ENCODE measurements around the gene PHYHD1. TPM values are rescaled to one million over a fixed set of nuclear protein-coding genes. Genes with fewer than 3 reads are reported as not detected.
A peak's percentile ranks its signal among the peaks of the same experiment; 100 is the strongest.

The PHYHD1 gene
- total and polyA plus RNA-seq, 4 experiments from 2014 or later: 1.7 to 2.2 TPM; not detected in 2

DNA sequence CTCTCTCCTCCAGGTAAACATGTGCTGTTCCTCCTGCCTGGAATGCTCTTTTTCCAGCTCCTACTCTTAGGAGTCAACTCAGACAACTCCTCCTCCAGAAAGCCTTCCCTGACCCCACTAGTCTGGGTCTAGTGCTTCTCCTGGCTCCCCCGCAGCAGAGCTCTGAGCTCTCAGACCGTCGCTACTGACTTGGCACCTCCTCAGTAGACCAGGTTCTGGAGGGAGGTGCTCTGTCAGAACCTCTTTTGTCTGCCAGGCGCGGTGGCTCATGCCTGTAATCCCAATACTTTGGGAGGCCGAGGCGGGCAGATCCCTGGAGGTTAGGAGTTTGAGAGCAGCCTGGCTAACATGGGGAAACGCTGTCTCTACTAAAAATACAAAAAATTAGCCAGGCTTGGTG lies 35.4 kb upstream of the PHYHD1 start:
- peaks cover 23% of the 10 kb centered on the region for H3K36me3 ChIP-seq (ENCODE audit: insufficient read depth, low read length)
- H3K4me1 ChIP-seq (ENCODE audit: insufficient read depth, low read length): peaks cover 50% of the 10 kb centered on the region
- no peaks in the 10 kb centered on the region for H3K27me3 Mint-ChIP-seq
- H3K27ac ChIP-seq (ENCODE audit: low read depth, low read length): no peak overlapping the region
- no peaks in the 10 kb centered on the region for H3K9me3 Mint-ChIP-seq
- H3K9me3 ChIP-seq (ENCODE audit: control insufficient read depth in 1 of 2, low read length in 2 of 2): no peaks in the 10 kb centered on the region
- DNase-seq: no peak
- no peaks in the 10 kb centered on the region for H3K27me3 ChIP-seq (ENCODE audit: insufficient read depth, low read length)
- intact Hi-C loops (cut with micrococcal nuclease): no loop called here
- peak overlapping the region; percentile 27 to 95 (median 67) for H3K27ac Mint-ChIP-seq
- H3K4me1 Mint-ChIP-seq: peaks cover 38 to 75% (median 59%) of the 10 kb centered on the region in 4 donors
- CTCF ChIA-PET (ENCODE audit: partially characterized antibody): interaction anchor here (1.0 kb wide), 1 partner anchor 43 kb away, joined by 4 read pairs; no protein-coding TSS in a partner anchor
- peak overlapping the region; percentile 6 to 97 (median 69) for H3K4me3 Mint-ChIP-seq
- no peak overlapping the region for H3K4me3 ChIP-seq (ENCODE audit: low read length in 2 of 2)
- POLR2A ChIA-PET (ENCODE audit: partially characterized antibody): interaction anchor here (5.0 kb wide), 1 partner anchor 12 kb away, joined by 110 read pairs; no protein-coding TSS in a partner anchor
- peaks cover 25 to 56% of the 10 kb centered on the region in 2 donors for H3K36me3 Mint-ChIP-seq

DNA sequence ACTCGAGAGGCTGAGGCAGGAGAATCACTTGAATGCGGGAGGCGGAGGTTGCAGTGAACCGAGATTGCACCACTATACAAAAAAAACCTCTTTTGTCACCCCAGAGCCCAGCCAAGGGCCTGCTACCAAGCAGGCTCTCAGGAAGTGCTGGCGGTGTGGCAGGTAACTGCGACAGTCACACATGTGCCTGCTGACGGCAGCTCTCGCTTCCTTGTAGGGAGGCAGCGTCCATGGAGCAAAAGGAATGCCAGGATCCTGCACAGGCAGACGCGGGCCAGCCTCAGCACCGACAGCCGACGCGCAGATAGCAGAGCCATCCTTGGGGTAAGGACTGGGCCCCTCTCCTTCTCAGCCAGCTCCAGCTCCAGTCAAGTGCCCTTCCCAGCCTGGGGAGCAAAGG lies 35.0 kb upstream of the PHYHD1 start:
- CTCF ChIA-PET (ENCODE audit: partially characterized antibody): no interaction called here
- Histone ChIP-seq H3K27ac (ENCODE audit: low read depth, low read length) (no peak overlapping the region), H3K4me3 (ENCODE audit: low read length in 2 of 2) (no peak overlapping the region), H3K4me1 (ENCODE audit: insufficient read depth, low read length) (peaks cover 50% of the 10 kb centered on the region), H3K9me3 (ENCODE audit: control insufficient read depth in 1 of 2, low read length in 2 of 2) (no peaks in the 10 kb centered on the region), H3K36me3 (ENCODE audit: insufficient read depth, low read length) (peaks cover 26% of the 10 kb centered on the region), H3K27me3 (ENCODE audit: insufficient read depth, low read length) (no peaks in the 10 kb centered on the region)
- H3K9me3 Mint-ChIP-seq: no peaks in the 10 kb centered on the region
- no peaks in the 10 kb centered on the region for H3K27me3 Mint-ChIP-seq
- H3K4me1 Mint-ChIP-seq: peaks cover 36 to 76% (median 60%) of the 10 kb centered on the region in 4 donors
- H3K27ac Mint-ChIP-seq: peak overlapping the region; percentile 44 to 92 (median 82)
- intact Hi-C loops (cut with micrococcal nuclease): no loop called here
- H3K4me3 Mint-ChIP-seq: peak overlapping the region in 6 of 8 donors; percentile 25 to 97 (median 66)
- POLR2A ChIA-PET (ENCODE audit: partially characterized antibody): interaction anchor here (5.0 kb wide), 1 partner anchor 11 kb away, joined by 110 read pairs; no protein-coding TSS in a partner anchor
- peaks cover 29 to 60% of the 10 kb centered on the region in 2 donors for H3K36me3 Mint-ChIP-seq
- no peak for DNase-seq

DNA sequence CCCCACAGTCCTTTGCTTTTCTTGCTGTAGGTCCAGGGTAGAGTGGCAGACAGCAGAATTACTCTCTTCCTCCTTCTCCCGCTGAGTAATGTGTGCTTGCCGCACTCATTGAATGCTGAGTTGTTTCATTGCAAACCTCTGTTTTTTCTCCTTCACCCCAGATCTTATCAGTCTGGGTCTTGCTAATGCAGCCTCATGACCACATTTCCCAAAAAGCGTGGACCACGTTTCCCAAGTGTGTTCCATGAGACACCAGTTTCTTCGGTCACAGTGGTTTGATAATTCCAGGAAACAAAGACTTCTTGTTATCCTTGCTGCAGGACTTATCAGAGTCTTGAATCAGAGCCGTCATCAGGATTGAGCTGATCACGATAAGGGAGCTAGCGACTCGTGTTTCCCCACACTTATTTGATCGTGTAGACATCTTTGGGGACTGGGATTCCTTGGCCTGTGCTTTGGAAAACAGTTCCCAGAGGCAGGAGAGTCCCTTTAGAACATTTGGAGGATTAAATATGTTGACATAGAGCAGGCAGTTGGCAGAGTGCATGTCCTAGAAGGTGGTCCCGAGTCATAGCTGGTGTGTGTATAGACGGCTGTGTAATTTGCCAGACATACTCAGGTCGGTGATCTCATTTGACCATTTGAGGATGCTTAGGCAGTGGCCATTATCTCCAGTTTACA lies 34.4 kb upstream of the PHYHD1 start:
- ChIA-PET POLR2A (ENCODE audit: partially characterized antibody) (interaction anchor here (1.1 kb wide), 1 partner anchor 12 kb away, joined by 4 read pairs; no protein-coding TSS in a partner anchor), CTCF (ENCODE audit: partially characterized antibody) (no interaction called here)
- H3K27me3 Mint-ChIP-seq: no peaks in the 10 kb centered on the region
- no peaks in the 10 kb centered on the region for H3K9me3 Mint-ChIP-seq
- Histone ChIP-seq H3K4me1 (ENCODE audit: insufficient read depth, low read length) (peaks cover 55% of the 10 kb centered on the region), H3K4me3 (ENCODE audit: low read length in 2 of 2) (no peak overlapping the region), H3K27me3 (ENCODE audit: insufficient read depth, low read length) (no peaks in the 10 kb centered on the region), H3K9me3 (ENCODE audit: control insufficient read depth in 1 of 2, low read length in 2 of 2) (no peaks in the 10 kb centered on the region), H3K27ac (ENCODE audit: low read depth, low read length) (no peak overlapping the region), H3K36me3 (ENCODE audit: insufficient read depth, low read length) (peaks cover 26% of the 10 kb centered on the region)
- intact Hi-C loops (cut with micrococcal nuclease): no loop called here
- peak overlapping the region; percentile 59 to 92 (median 85) for H3K27ac Mint-ChIP-seq
- H3K4me3 Mint-ChIP-seq: peak overlapping the region in 6 of 8 donors; percentile 15 to 66 (median 44)
- DNase-seq: no peak
- H3K4me1 Mint-ChIP-seq: peaks cover 33 to 70% (median 56%) of the 10 kb centered on the region in 4 donors
- H3K36me3 Mint-ChIP-seq: peaks cover 29 to 63% of the 10 kb centered on the region in 2 donors

- peak overlapping the region in 4 of 7 donors; percentile 19 to 92 (median 76) for H3K27ac Mint-ChIP-seq
- peaks cover 36 to 69% (median 58%) of the 10 kb centered on the region in 4 donors for H3K4me1 Mint-ChIP-seq
- Histone ChIP-seq H3K27ac (ENCODE audit: low read depth, low read length) (no peak overlapping the region), H3K36me3 (ENCODE audit: insufficient read depth, low read length) (peaks cover 27% of the 10 kb centered on the region), H3K4me3 (ENCODE audit: low read length in 2 of 2) (no peak overlapping the region), H3K9me3 (ENCODE audit: control insufficient read depth in 1 of 2, low read length in 2 of 2) (no peaks in the 10 kb centered on the region), H3K27me3 (ENCODE audit: insufficient read depth, low read length) (no peaks in the 10 kb centered on the region), H3K4me1 (ENCODE audit: insufficient read depth, low read length) (peaks cover 62% of the 10 kb centered on the region)
- intact Hi-C loops (cut with micrococcal nuclease): no loop called here
- no peaks in the 10 kb centered on the region for H3K9me3 Mint-ChIP-seq
- no peaks in the 10 kb centered on the region for H3K27me3 Mint-ChIP-seq
- ChIA-PET POLR2A (ENCODE audit: partially characterized antibody) (interaction anchor here (1.1 to 1.4 kb wide), 2 partner anchors 11 to 15 kb away, joined by 4 to 7 read pairs; no protein-coding TSS in a partner anchor), CTCF (ENCODE audit: partially characterized antibody) (no interaction called here)
- H3K36me3 Mint-ChIP-seq: peaks cover 33 to 62% of the 10 kb centered on the region in 2 donors
- no peak overlapping the region for H3K4me3 Mint-ChIP-seq
- DNase-seq: no peak
Measured at GRCh38 chr9:128887049-128887448, 33.7 kb upstream of the PHYHD1 start.

DNA sequence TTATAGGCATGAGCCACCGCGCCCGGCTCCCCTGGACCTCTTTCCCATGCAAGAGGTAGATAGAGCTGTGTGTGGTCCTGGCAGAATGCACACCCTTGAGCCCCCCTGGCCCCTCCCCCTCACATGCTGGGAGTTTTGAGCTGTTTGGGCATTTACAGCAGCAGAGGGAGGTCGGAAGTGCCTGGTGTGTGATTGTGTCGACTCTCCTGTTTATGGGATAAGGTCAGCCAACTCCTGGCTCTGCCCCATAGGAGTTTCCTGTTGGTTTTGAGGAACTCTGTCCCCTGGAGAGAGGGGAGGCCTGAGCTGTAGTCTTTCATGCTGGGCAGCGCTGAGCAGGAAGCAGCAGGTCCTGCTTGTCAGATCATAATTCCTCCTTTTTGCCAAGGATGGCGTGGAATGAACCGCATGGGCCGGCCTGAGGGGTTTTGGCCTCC lies 32.9 kb upstream of the PHYHD1 start:
- no peak overlapping the region for H3K4me3 Mint-ChIP-seq
- DNase-seq: no peak
- Histone ChIP-seq H3K27ac (ENCODE audit: low read depth, low read length) (no peak overlapping the region), H3K4me3 (ENCODE audit: low read length in 2 of 2) (no peak overlapping the region), H3K9me3 (ENCODE audit: control insufficient read depth in 1 of 2, low read length in 2 of 2) (no peaks in the 10 kb centered on the region), H3K36me3 (ENCODE audit: insufficient read depth, low read length) (peaks cover 36% of the 10 kb centered on the region), H3K27me3 (ENCODE audit: insufficient read depth, low read length) (no peaks in the 10 kb centered on the region), H3K4me1 (ENCODE audit: insufficient read depth, low read length) (peaks cover 69% of the 10 kb centered on the region)
- peaks cover 36 to 72% (median 55%) of the 10 kb centered on the region in 4 donors for H3K4me1 Mint-ChIP-seq
- peak overlapping the region in 2 of 7 donors; percentile 48 to 65 for H3K27ac Mint-ChIP-seq
- H3K36me3 Mint-ChIP-seq: peaks cover 33 to 56% of the 10 kb centered on the region in 2 donors
- ChIA-PET POLR2A (ENCODE audit: partially characterized antibody) (interaction anchor here (1.3 to 1.4 kb wide), 2 partner anchors 12 to 14 kb away, joined by 4 to 7 read pairs; no protein-coding TSS in a partner anchor), CTCF (ENCODE audit: partially characterized antibody) (no interaction called here)
- no peaks in the 10 kb centered on the region for H3K9me3 Mint-ChIP-seq
- intact Hi-C loops (cut with micrococcal nuclease): no loop called here
- no peaks in the 10 kb centered on the region for H3K27me3 Mint-ChIP-seq

GRCh38 chr9:128891321-128892220 lies 29.2 kb upstream of the PHYHD1 start:
- no peak for DNase-seq
- peak overlapping the region; percentile 23 for H3K27ac ChIP-seq (ENCODE audit: low read depth, low read length)
- ChIA-PET CTCF (ENCODE audit: partially characterized antibody) (interaction anchor here (0.6 to 2.1 kb wide), 2 partner anchors 29 to 36 kb away, joined by 3 to 9 read pairs; partner anchors contain the start of gene PHYHD1), POLR2A (ENCODE audit: partially characterized antibody) (interaction anchor here (0.6 to 12.5 kb wide), 4 partner anchors 8 to 274 kb away, joined by 3 to 110 read pairs (median 6); partner anchors contain the start of genes KYAT1 and LRRC8A)
- H3K4me3 ChIP-seq (ENCODE audit: low read length in 2 of 2): no peak overlapping the region
- H3K36me3 ChIP-seq (ENCODE audit: insufficient read depth, low read length): peaks cover 30% of the 10 kb centered on the region
- H3K9me3 Mint-ChIP-seq: no peaks in the 10 kb centered on the region
- H3K27me3 Mint-ChIP-seq: no peaks in the 10 kb centered on the region
- H3K36me3 Mint-ChIP-seq: peaks cover 38 to 52% of the 10 kb centered on the region in 2 donors
- intact Hi-C loops (cut with micrococcal nuclease): no loop called here
- peaks cover 30 to 69% (median 47%) of the 10 kb centered on the region in 4 donors for H3K4me1 Mint-ChIP-seq
- peak overlapping the region in 3 of 8 donors; percentile 10 to 38 (median 20) for H3K4me3 Mint-ChIP-seq
- H3K4me1 ChIP-seq (ENCODE audit: insufficient read depth, low read length): peaks cover 63% of the 10 kb centered on the region
- no peaks in the 10 kb centered on the region for H3K9me3 ChIP-seq (ENCODE audit: control insufficient read depth in 1 of 2, low read length in 2 of 2)
- H3K27me3 ChIP-seq (ENCODE audit: insufficient read depth, low read length): no peaks in the 10 kb centered on the region
- peak overlapping the region; percentile 36 to 76 (median 65) for H3K27ac Mint-ChIP-seq
